K562 (cell line): ENCODE measurements around the gene SLC44A5. TPM values are rescaled to one million over a fixed set of nuclear protein-coding genes. Genes with fewer than 3 reads are reported as not detected.

ENCODE experiments used
- ATAC-seq: fragments of 200-7000 bp; cut with Tn5 transposase; 3 replicates; pipeline ENCODE4 v1.9.1; 2020; ENCODE audit warnings: moderate library complexity
- BruUV-seq: library from RNA; stranded (reverse); fragments of 400-500 nt; replicated peaks from 2 replicates; lab custom pipeline; 2021; lab: Mats Ljungman, UMichigan
- CTCF ChIA-PET: fragments of 300-600 bp; formaldehyde crosslinking; extraction: SDS; loops from one replicate; lab custom pipeline; 2021; ENCODE audit warnings: low intra/inter-chr PET ratio; lab: Yijun Ruan, JAX
- POLR2A ChIA-PET: fragments of 300-600, 350-650 bp; sonication (Branson Sonifier 250); formaldehyde crosslinking; extraction: SDS; loops from one replicate; lab custom pipeline; 2021; ENCODE audit warnings: antibody characterized with exemption, inconsistent platforms; lab: Yijun Ruan, JAX
- DNase-seq, 4 experiments: peaks; one replicate each; pipeline versions ENCODE4 v3.0.0 to v3.0.0-alpha.2; 2011 to 2018; ENCODE audit warnings: low spot score in 3 of 4, mixed read lengths in 3 of 4; ENCODE audit errors: extremely low read depth in 1 of 4
- FAIRE-seq: peaks from 2 replicates; lab custom pipeline; 2011; peaks lifted over from hg19 to GRCh38; lab: Jason Lieb, UNC
- H2AFZ ChIP-seq: 2 replicates; pipeline ENCODE4 v1.6.0; 2011; ENCODE audit warnings: low read depth, low read length, control low read depth, inconsistent platforms
- H3K27ac ChIP-seq: fragments of 200-600 bp; 3 replicates; pipeline ENCODE4 v1.8.0; 2011; ENCODE audit warnings: low read depth, mild to moderate bottlenecking, control low read depth, inconsistent platforms, low read length, moderate library complexity, mixed read lengths; ENCODE audit errors: extremely low read depth
- H3K27me3 ChIP-seq, 2 experiments: fragments of 300-600 bp in 1 of 2; 2 replicates in 1 of 2; 3 replicates in 1 of 2; pipeline versions ENCODE4 v1.6.0 to v1.8.0; 2011; ENCODE audit warnings: inconsistent platforms in 2 of 2, low read length in 2 of 2, mild to moderate bottlenecking in 1 of 2, mixed read lengths in 1 of 2, moderate library complexity in 1 of 2; ENCODE audit not compliant: control insufficient read depth in 2 of 2, insufficient read depth in 2 of 2
- H3K36me3 ChIP-seq: fragments of 300-600 bp; 3 replicates; pipeline ENCODE4 v1.8.0; 2011; ENCODE audit warnings: mild to moderate bottlenecking, low read length, inconsistent platforms; ENCODE audit not compliant: control insufficient read depth, insufficient read depth
- H3K4me1 ChIP-seq, 2 experiments: fragments of 200-600 bp in 1 of 2; replicated peaks in 1 of 2; 2 replicates in 1 of 2; 3 replicates in 1 of 2; pipeline versions ENCODE4 v1.5.1 to v1.8.0; 2011; ENCODE audit warnings: inconsistent platforms in 2 of 2, low read length in 2 of 2, mild to moderate bottlenecking in 1 of 2, mixed read lengths in 1 of 2, moderate library complexity in 1 of 2; ENCODE audit not compliant: control insufficient read depth in 2 of 2, insufficient read depth in 2 of 2
- H3K4me2 ChIP-seq: 2 replicates; pipeline ENCODE4 v1.6.1; 2011; ENCODE audit warnings: low read length, control low read depth, inconsistent platforms, mixed read lengths; ENCODE audit not compliant: insufficient read depth
- H3K4me3 ChIP-seq: fragments of 200-600 bp; sonication (generic), shearing (Covaris generic); 2 replicates; pipeline ENCODE4 v1.5.1; 2016; ENCODE audit warnings: control low read depth, inconsistent platforms
- H3K79me2 ChIP-seq: fragments of 200-600 bp; 3 replicates; pipeline ENCODE4 v1.8.0; 2011; ENCODE audit warnings: low read length, inconsistent platforms; ENCODE audit not compliant: control insufficient read depth, insufficient read depth
- H3K9ac ChIP-seq, 2 experiments: 2 replicates each; pipeline versions ENCODE4 v1.6.0 to v1.6.1; 2011; ENCODE audit warnings: low read depth in 2 of 2, low read length in 2 of 2, control low read depth in 1 of 2, inconsistent platforms in 1 of 2, mild to moderate bottlenecking in 1 of 2, mixed read lengths in 1 of 2; ENCODE audit not compliant: insufficient read depth in 1 of 2
- H3K9me1 ChIP-seq: one replicate; pipeline ENCODE4 v1.6.0; 2011; ENCODE audit warnings: inconsistent platforms, mild to moderate bottlenecking, low read length, moderate library complexity; ENCODE audit not compliant: control insufficient read depth, insufficient read depth
- H3K9me3 ChIP-seq: replicated peaks from 2 replicates; pipeline ENCODE4 v1.5.1; 2011; ENCODE audit warnings: low read depth, low read length, inconsistent platforms; ENCODE audit not compliant: control insufficient read depth, insufficient read depth
- H4K20me1 ChIP-seq: replicated peaks from 2 replicates; pipeline ENCODE4 v1.6.1; 2011; ENCODE audit warnings: low read length, inconsistent platforms, mixed read lengths; ENCODE audit not compliant: control insufficient read depth, insufficient read depth
- DMBX1 ChIP-seq: fragments of 250-450 bp; sonication (Bioruptor Pico); IDR thresholded peaks from 2 replicates; pipeline ENCODE4 v1.8.0; 2022; ENCODE audit warnings: inconsistent platforms, mild to moderate bottlenecking, moderate library complexity, borderline replicate concordance
- FOSL1 ChIP-seq: fragments of 200-800 bp; sonication (Bioruptor generic); conservative IDR thresholded peaks from 2 replicates; pipeline ENCODE4 v1.6.1; 2016; ENCODE audit warnings: missing genetic modification characterization, missing compliant biosample characterization
- HEY1 ChIP-seq: fragments of 250-450 bp; sonication (Bioruptor Pico); IDR thresholded peaks from 2 replicates; pipeline ENCODE4 v1.5.0; 2020; ENCODE audit warnings: mild to moderate bottlenecking, moderate library complexity, borderline replicate concordance
- ILF3 ChIP-seq: fragments of 450-650 bp; IDR thresholded peaks from 2 replicates; pipeline ENCODE4 v1.6.1; 2018; ENCODE audit warnings: antibody characterized with exemption, mild to moderate bottlenecking, moderate library complexity, borderline replicate concordance
- KDM2B ChIP-seq: fragments of 250-450 bp; sonication (Bioruptor Pico); IDR thresholded peaks from 2 replicates; pipeline ENCODE4 v1.8.0; 2021; ENCODE audit warnings: mild to moderate bottlenecking, moderate library complexity
- NCOR1 ChIP-seq: fragments of 450-650 bp; IDR thresholded peaks from 2 replicates; pipeline ENCODE4 v1.6.1; 2016; ENCODE audit warnings: mild to moderate bottlenecking, moderate library complexity
- PHF21A ChIP-seq: fragments of 450-650 bp; IDR thresholded peaks from 2 replicates; pipeline ENCODE4 v1.6.1; 2017; ENCODE audit warnings: low read depth, borderline replicate concordance
- ZNF184 ChIP-seq: sonication (generic); formaldehyde crosslinking; IDR thresholded peaks from 2 replicates; pipeline ENCODE4 v1.5.0; 2020; ENCODE audit warnings: missing genetic modification reagents
- ZNF282 ChIP-seq: sonication (generic); formaldehyde crosslinking; IDR thresholded peaks from 2 replicates; pipeline ENCODE4 v1.8.1; 2023; ENCODE audit warnings: missing genetic modification reagents
- ZNF586 ChIP-seq: fragments of 450-650 bp; formaldehyde crosslinking; conservative IDR thresholded peaks from 2 replicates; pipeline ENCODE4 v1.4.0; 2020; ENCODE audit warnings: mild to moderate bottlenecking, moderate library complexity
- ZNF696 ChIP-seq: fragments of 250-450 bp; sonication (Bioruptor Pico); conservative IDR thresholded peaks from 2 replicates; pipeline ENCODE4 v1.4.0; 2020; ENCODE audit warnings: mild to moderate bottlenecking, moderate library complexity
- WGBS: fragments of 100-300 bp; shearing (Covaris generic); methylation state at CpG from one replicate; pipeline ENCODE4 v1.1.6; 2016; ENCODE audit warnings: low coverage, mixed read lengths; ENCODE audit not compliant: insufficient coverage; ENCODE audit errors: missing lambda C conversion rate; 5-methylcytosine and 5-hydroxymethylcytosine counted together
- in situ Hi-C: fragments of 300-500 bp; cut with MboI; formaldehyde crosslinking; loops from 4 replicates; pipeline ENCODE4 v1.15.0; 2018; ENCODE audit warnings: inconsistent platforms, mixed read lengths
- intact Hi-C: fragments of 100-400 bp; cut with micrococcal nuclease; formaldehyde crosslinking; loops from 2 replicates; pipeline ENCODE4 v1.14.2; 2022
- polyA plus RNA-seq, 8 experiments: library from polyadenylated mRNA; depleted of rRNA in 4 of 8; stranded (reverse) in 5 of 8; unstranded in 3 of 8; fragments of >200 nt; fragmentation: Nextera tagmentation in 2 of 8; fragmentation: Illumina TruSeq in 1 of 8; extraction: Ambion mirVana in 2 of 8; extraction: Trizol in 1 of 8; gene quantifications; 2 replicates each; pipeline versions ENCODE4 v1.2.1 to v1.2.3, GENCODE V29; 2011 to 2014; ENCODE audit warnings: inconsistent platforms in 1 of 8, missing spikeins in 1 of 8
- total RNA-seq, 7 experiments: library from RNA; depleted of rRNA in 6 of 7; stranded (reverse); fragments of >200 nt in 6 of 7; fragmentation: Illumina TruSeq in 2 of 7; extraction: Trizol in 2 of 7; gene quantifications; 2 replicates each; pipeline versions ENCODE4 v1.2.1 to v1.2.3, GENCODE V29; 2011 to 2021; ENCODE audit warnings: low replicate concordance in 1 of 7
- TF ChIP-seq, protein P1 (sequence below): sonication (generic); IDR thresholded peaks from 2 replicates; pipeline ENCODE4 v1.6.1; 2016
- TF ChIP-seq, protein P2 (sequence below): IDR thresholded peaks from 2 replicates; pipeline ENCODE4 v1.6.1; 2011; ENCODE audit warnings: borderline replicate concordance, low read depth, mild to moderate bottlenecking, moderate library complexity, low read length; ENCODE audit not compliant: insufficient read depth, poor library complexity, severe bottlenecking

Gene SLC44A5
- total and polyA plus RNA-seq, 9 of the 15 experiments (the other 6 are each of a cell fraction or from before 2014, with no cell fraction given), result 1.2 to 10.1 (median 3.2) TPM

DNA sequence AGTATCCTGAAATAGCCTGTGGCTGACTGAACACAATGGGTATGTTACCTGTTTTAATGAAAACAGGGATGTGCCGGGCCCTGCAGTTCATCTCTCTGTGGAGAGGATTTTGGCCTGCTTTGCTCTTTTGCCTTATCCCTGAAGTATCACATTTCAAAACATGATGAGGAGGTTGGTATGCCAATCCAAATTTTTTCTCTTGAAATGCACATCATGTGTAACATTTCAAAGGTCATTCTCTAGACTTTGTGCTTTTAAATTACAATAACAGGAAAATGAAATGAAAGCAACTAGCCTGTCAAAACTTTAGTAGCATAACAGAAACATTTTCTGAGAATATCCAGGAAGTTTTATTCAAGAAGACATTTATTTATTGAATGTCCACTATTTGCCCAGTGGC, 118.9 kb downstream of the SLC44A5 start:
- ATAC-seq, result no peak
- BruUV-seq, result no TSS peak
- WGBS, result 19% methylated on average over 1 of the region's 1 CpG
- H3K36me3 ChIP-seq, result no peaks in the 10 kb centered on the region
- in situ Hi-C loops (no loop called here), intact Hi-C loops (no loop called here)
- no peaks in the 10 kb centered on the region for H4K20me1 ChIP-seq
- H3K4me2 ChIP-seq, result no peak overlapping the region
- no peaks in the 10 kb centered on the region for H3K79me2 ChIP-seq
- no peak overlapping the region for H3K27ac ChIP-seq
- CTCF ChIA-PET, result no interaction called here
- no peak for DNase-seq
- H2AFZ ChIP-seq, result no peak overlapping the region
- H3K4me3 ChIP-seq, result no peak overlapping the region
- H3K27me3 ChIP-seq, result no peaks in the 10 kb centered on the region
- POLR2A ChIA-PET, result no interaction called here
- H3K9me3 ChIP-seq, result no peaks in the 10 kb centered on the region
- H3K9ac ChIP-seq, result no peak overlapping the region
- H3K4me1 ChIP-seq, result no peaks in the 10 kb centered on the region
- FAIRE-seq, result no peak
- H3K9me1 ChIP-seq, result no peaks in the 10 kb centered on the region
- TF ChIP-seq ZNF696 (CRISPR knock-in tag) (no peak), HEY1 (no peak), ILF3 (no peak), NCOR1 (no peak), KDM2B (CRISPR knock-in tag) (no peak), PHF21A (no peak), DMBX1 (CRISPR knock-in tag) (no peak), FOSL1 (tag) (no peak), ZNF282 (CRISPR knock-in tag) (no peak), ZNF184 (CRISPR knock-in tag) (no peak), ZNF586 (CRISPR knock-in tag) (no peak)
- TF ChIP-seq, protein P1, sequence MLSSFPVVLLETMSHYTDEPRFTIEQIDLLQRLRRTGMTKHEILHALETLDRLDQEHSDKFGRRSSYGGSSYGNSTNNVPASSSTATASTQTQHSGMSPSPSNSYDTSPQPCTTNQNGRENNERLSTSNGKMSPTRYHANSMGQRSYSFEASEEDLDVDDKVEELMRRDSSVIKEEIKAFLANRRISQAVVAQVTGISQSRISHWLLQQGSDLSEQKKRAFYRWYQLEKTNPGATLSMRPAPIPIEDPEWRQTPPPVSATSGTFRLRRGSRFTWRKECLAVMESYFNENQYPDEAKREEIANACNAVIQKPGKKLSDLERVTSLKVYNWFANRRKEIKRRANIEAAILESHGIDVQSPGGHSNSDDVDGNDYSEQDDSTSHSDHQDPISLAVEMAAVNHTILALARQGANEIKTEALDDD, result no peak
- TF ChIP-seq, protein P2, sequence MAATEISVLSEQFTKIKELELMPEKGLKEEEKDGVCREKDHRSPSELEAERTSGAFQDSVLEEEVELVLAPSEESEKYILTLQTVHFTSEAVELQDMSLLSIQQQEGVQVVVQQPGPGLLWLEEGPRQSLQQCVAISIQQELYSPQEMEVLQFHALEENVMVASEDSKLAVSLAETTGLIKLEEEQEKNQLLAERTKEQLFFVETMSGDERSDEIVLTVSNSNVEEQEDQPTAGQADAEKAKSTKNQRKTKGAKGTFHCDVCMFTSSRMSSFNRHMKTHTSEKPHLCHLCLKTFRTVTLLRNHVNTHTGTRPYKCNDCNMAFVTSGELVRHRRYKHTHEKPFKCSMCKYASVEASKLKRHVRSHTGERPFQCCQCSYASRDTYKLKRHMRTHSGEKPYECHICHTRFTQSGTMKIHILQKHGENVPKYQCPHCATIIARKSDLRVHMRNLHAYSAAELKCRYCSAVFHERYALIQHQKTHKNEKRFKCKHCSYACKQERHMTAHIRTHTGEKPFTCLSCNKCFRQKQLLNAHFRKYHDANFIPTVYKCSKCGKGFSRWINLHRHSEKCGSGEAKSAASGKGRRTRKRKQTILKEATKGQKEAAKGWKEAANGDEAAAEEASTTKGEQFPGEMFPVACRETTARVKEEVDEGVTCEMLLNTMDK, result no peak
